Neural cell (in vitro differentiated cells): ENCODE measurements around the gene GTSE1. TPM values are rescaled to one million over a fixed set of nuclear protein-coding genes. Genes with fewer than 3 reads are reported as not detected.

ENCODE experiments used
- H2AFZ ChIP-seq: fragments of 200-600, 300-800 bp; sonication (generic), shearing (Covaris generic); 2 replicates; pipeline ENCODE4 v1.6.0; 2014; ENCODE audit warnings: low read depth, mild to moderate bottlenecking, antibody characterized with exemption, low read length, moderate library complexity
- H3F3A ChIP-seq: fragments of 200-600 bp; shearing (Covaris generic); 2 replicates; pipeline ENCODE4 v1.6.1; 2016; ENCODE audit warnings: mild to moderate bottlenecking, moderate library complexity, mixed read lengths, antibody characterized with exemption, low read length; ENCODE audit not compliant: insufficient read depth, poor library complexity, severe bottlenecking
- H3K27ac ChIP-seq: fragments of 200-600, 300-800 bp; sonication (generic), shearing (Covaris generic); 2 replicates; pipeline ENCODE4 v1.5.1; 2014; ENCODE audit warnings: mild to moderate bottlenecking, low read length, moderate library complexity
- H3K27me3 ChIP-seq: fragments of 300-800, 200-600 bp; sonication (generic), shearing (Covaris generic); 2 replicates; pipeline ENCODE4 v1.6.0; 2014; ENCODE audit warnings: mild to moderate bottlenecking, low read depth, low read length, moderate library complexity; ENCODE audit not compliant: insufficient read depth
- H3K36me3 ChIP-seq: fragments of 300-800, 200-600 bp; sonication (generic), shearing (Covaris generic); 2 replicates; pipeline ENCODE4 v1.5.1; 2014; ENCODE audit warnings: mild to moderate bottlenecking, antibody characterized with exemption, low read length, moderate library complexity; ENCODE audit not compliant: insufficient read depth
- H3K4me2 ChIP-seq: fragments of 300-800, 200-600 bp; sonication (generic), shearing (Covaris generic); 2 replicates; pipeline ENCODE4 v1.6.0; 2014; ENCODE audit warnings: mild to moderate bottlenecking, low read length
- H3K4me3 ChIP-seq: fragments of 300-800, 200-600 bp; sonication (generic), shearing (Covaris generic); 2 replicates; pipeline ENCODE4 v1.5.1; 2014; ENCODE audit warnings: mild to moderate bottlenecking, low read length, moderate library complexity
- H3K79me2 ChIP-seq: fragments of 200-600 bp; shearing (Covaris generic); replicated peaks from 2 replicates; pipeline ENCODE4 v1.6.0; 2014; ENCODE audit warnings: mild to moderate bottlenecking, low read length, moderate library complexity; ENCODE audit not compliant: insufficient read depth
- H3K9ac ChIP-seq: fragments of 300-800, 200-600 bp; sonication (generic), shearing (Covaris generic); 2 replicates; pipeline ENCODE4 v1.6.1; 2016; ENCODE audit warnings: mild to moderate bottlenecking, low read length, mixed read lengths
- H3K9me2 ChIP-seq: fragments of 200-600 bp; shearing (Covaris generic); 2 replicates; pipeline ENCODE4 v1.6.1; 2016; ENCODE audit warnings: mild to moderate bottlenecking, low read length, mixed read lengths; ENCODE audit not compliant: insufficient read depth
- H3K9me3 ChIP-seq: fragments of 200-600, 300-800 bp; sonication (generic), shearing (Covaris generic); 2 replicates; pipeline ENCODE4 v1.6.1; 2016; ENCODE audit warnings: mild to moderate bottlenecking, mixed run types, low read length, moderate library complexity, mixed read lengths
- H4K20me1 ChIP-seq: fragments of 200-600 bp; shearing (Covaris generic); 2 replicates; pipeline ENCODE4 v1.6.1; 2016; ENCODE audit warnings: mild to moderate bottlenecking, mixed run types; ENCODE audit not compliant: insufficient read depth
- CTCF ChIP-seq: fragments of 450-650 bp; IDR thresholded peaks from 2 replicates; pipeline ENCODE4 v1.5.1; 2014; ENCODE audit warnings: antibody characterized with exemption, mild to moderate bottlenecking, moderate library complexity; ENCODE audit not compliant: poor library complexity, severe bottlenecking
- EP300 ChIP-seq: fragments of 450-650 bp; conservative IDR thresholded peaks from 2 replicates; pipeline ENCODE4 v1.6.1; 2014; ENCODE audit warnings: antibody characterized with exemption, mild to moderate bottlenecking, moderate library complexity; ENCODE audit not compliant: poor library complexity, severe bottlenecking
- EZH2 ChIP-seq: fragments of 200-600, 300-800 bp; shearing (Covaris generic), sonication (generic); IDR thresholded peaks from 2 replicates; pipeline ENCODE4 v1.6.1; 2014; ENCODE audit warnings: antibody characterized with exemption, low read length, borderline replicate concordance, mild to moderate bottlenecking; ENCODE audit not compliant: insufficient read depth, poor library complexity, severe bottlenecking
- MXI1 ChIP-seq: fragments of 450-650 bp; conservative IDR thresholded peaks from 2 replicates; pipeline ENCODE4 v1.6.1; 2014; ENCODE audit warnings: antibody characterized with exemption, mild to moderate bottlenecking; ENCODE audit not compliant: poor library complexity, severe bottlenecking
- POLR2AphosphoS5 ChIP-seq: IDR thresholded peaks from 2 replicates; pipeline ENCODE4 v1.6.1; 2012
- RAD21 ChIP-seq: fragments of 450-650 bp; conservative IDR thresholded peaks from 2 replicates; pipeline ENCODE4 v1.6.1; 2014; ENCODE audit warnings: antibody characterized with exemption, mild to moderate bottlenecking, moderate library complexity
- REST ChIP-seq: IDR thresholded peaks from 2 replicates; pipeline ENCODE4 v1.6.1; 2012; ENCODE audit warnings: borderline replicate concordance
- SMC3 ChIP-seq: fragments of 450-650 bp; conservative IDR thresholded peaks from 2 replicates; pipeline ENCODE4 v1.6.1; 2014; ENCODE audit warnings: antibody characterized with exemption, mild to moderate bottlenecking, moderate library complexity; ENCODE audit not compliant: poor library complexity
- TAF1 ChIP-seq: IDR thresholded peaks from 2 replicates; pipeline ENCODE4 v1.6.1; 2012; ENCODE audit warnings: low read depth
- polyA plus RNA-seq: library from polyadenylated mRNA; depleted of rRNA; stranded (reverse); fragments of >200 nt; gene quantifications from 2 replicates; pipeline ENCODE4 v1.2.3, GENCODE V29; 2014

The GTSE1 gene
- polyA plus RNA-seq, 1 donor from 2014 or later, result 0.28 TPM

GRCh38 chr22:46278656-46279645, 17.7 kb upstream of the GTSE1 start:
- no peaks in the 10 kb centered on the region for H3K9me2 ChIP-seq
- H3K4me3 ChIP-seq, result no peak overlapping the region
- H3F3A ChIP-seq, result no peaks in the 10 kb centered on the region
- H3K27ac ChIP-seq, result no peak overlapping the region
- no peak for TF ChIP-seq MXI1
- TF ChIP-seq REST, result no peak
- TF ChIP-seq RAD21, result no peak
- no peak for TF ChIP-seq EZH2
- TF ChIP-seq EP300, result no peak
- H3K79me2 ChIP-seq, result no peaks in the 10 kb centered on the region
- H3K4me2 ChIP-seq, result no peak overlapping the region
- H3K36me3 ChIP-seq, result no peaks in the 10 kb centered on the region
- no peaks in the 10 kb centered on the region for H4K20me1 ChIP-seq
- no peak overlapping the region for H2AFZ ChIP-seq
- H3K9me3 ChIP-seq, result no peaks in the 10 kb centered on the region
- H3K27me3 ChIP-seq, result no peaks in the 10 kb centered on the region
- no peak overlapping the region for H3K9ac ChIP-seq

GRCh38 chr22:46280063-46280817, 16.4 kb upstream of the GTSE1 start:
- H3K9me3 ChIP-seq, result no peaks in the 10 kb centered on the region
- no peaks in the 10 kb centered on the region for H3K9me2 ChIP-seq
- H3K36me3 ChIP-seq, result no peaks in the 10 kb centered on the region
- no peak overlapping the region for H3K9ac ChIP-seq
- H3K4me2 ChIP-seq, result no peak overlapping the region
- no peak overlapping the region for H3K4me3 ChIP-seq
- no peaks in the 10 kb centered on the region for H3K27me3 ChIP-seq
- no peak overlapping the region for H3K27ac ChIP-seq
- H2AFZ ChIP-seq, result no peak overlapping the region
- TF ChIP-seq EP300, result no peak
- no peak for TF ChIP-seq MXI1
- TF ChIP-seq CTCF, result no peak
- no peak for TF ChIP-seq EZH2
- no peak for TF ChIP-seq REST
- no peak for TF ChIP-seq TAF1
- TF ChIP-seq RAD21, result no peak
- TF ChIP-seq POLR2AphosphoS5, result no peak
- TF ChIP-seq SMC3, result no peak
- no peaks in the 10 kb centered on the region for H3F3A ChIP-seq
- H3K79me2 ChIP-seq, result no peaks in the 10 kb centered on the region
- H4K20me1 ChIP-seq, result no peaks in the 10 kb centered on the region
